ENCODE data around the gene GFRA3. TPM values are rescaled to one million over a fixed set of nuclear protein-coding genes. Genes with fewer than 3 reads are reported as not detected.
A peak's percentile ranks its signal among the peaks of the same experiment; 100 is the strongest.

GFRA3 gene
- total RNA-seq, 1 donor = not detected

DNA sequence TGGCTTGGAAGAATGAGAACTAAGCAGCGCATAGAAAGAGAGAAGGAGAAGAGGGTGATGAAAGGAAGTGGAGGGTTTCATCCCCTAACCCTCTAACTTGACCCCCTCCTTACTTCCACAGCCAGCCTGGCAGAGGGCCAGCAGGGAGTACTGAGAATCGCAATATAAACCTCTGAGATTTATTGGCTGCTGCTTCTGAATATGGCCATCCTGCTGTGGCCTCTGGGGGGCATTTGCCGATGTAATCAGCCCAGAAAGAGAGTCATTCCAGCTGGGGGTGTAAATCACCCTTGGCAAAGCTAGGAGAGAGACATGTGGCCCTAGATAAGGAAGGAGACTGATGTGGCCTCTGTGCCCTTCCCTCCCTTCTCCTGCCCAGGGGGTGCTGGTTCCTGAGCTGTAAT lies 960 bp upstream of the GFRA3 start:
- Histone ChIP-seq H3K9me3 (ENCODE audit: low read depth, low read length) (no peaks in the 10 kb centered on the region), H3K79me2 (ENCODE audit: insufficient read depth, low read length) (no peaks in the 10 kb centered on the region), H3K4me3 (ENCODE audit: insufficient read depth, low read length) (no peak overlapping the region), H3K4me1 (ENCODE audit: insufficient read depth, low read length) (peaks cover 2% of the 10 kb centered on the region), H4K20me1 (ENCODE audit: insufficient read depth, low read length) (no peaks in the 10 kb centered on the region), H3K27me3 (ENCODE audit: insufficient read depth, low read length) (peaks cover 14% of the 10 kb centered on the region), H3K27ac (ENCODE audit: low read depth, low read length) (no peak overlapping the region), H2AFZ (ENCODE audit: low read length) (no peak overlapping the region), H3K36me3 (ENCODE audit: insufficient read depth, low read length) (no peaks in the 10 kb centered on the region), H3K4me2 (ENCODE audit: insufficient read depth, low read length) (no peak overlapping the region)
- no peak for DNase-seq (ENCODE audit: insufficient read length, low spot score, missing footprints)
- no peak for TF ChIP-seq CTCF (IDR thresholded peaks at IDR 0.05; ENCODE audit: extremely low read depth, low read depth, low read length)

GRCh38 chr5:138273834-138274188 lies 610 bp downstream of the GFRA3 start:
- no peaks in the 10 kb centered on the region for H3K79me2 ChIP-seq (ENCODE audit: insufficient read depth, low read length)
- H3K4me1 ChIP-seq (ENCODE audit: insufficient read depth, low read length) = peaks cover 2% of the 10 kb centered on the region
- H3K4me2 ChIP-seq (ENCODE audit: insufficient read depth, low read length) = peak overlapping the region; percentile 70
- TF ChIP-seq CTCF (IDR thresholded peaks at IDR 0.05; ENCODE audit: extremely low read depth, low read depth, low read length) = no peak
- H4K20me1 ChIP-seq (ENCODE audit: insufficient read depth, low read length) = no peaks in the 10 kb centered on the region
- no peak overlapping the region for H2AFZ ChIP-seq (ENCODE audit: low read length)
- no peaks in the 10 kb centered on the region for H3K9me3 ChIP-seq (ENCODE audit: low read depth, low read length)
- no peaks in the 10 kb centered on the region for H3K36me3 ChIP-seq (ENCODE audit: insufficient read depth, low read length)
- peak; percentile 75 for DNase-seq (ENCODE audit: insufficient read length, low spot score, missing footprints)
- H3K27ac ChIP-seq (ENCODE audit: low read depth, low read length) = no peak overlapping the region
- peak overlapping the region; percentile 58 for H3K4me3 ChIP-seq (ENCODE audit: insufficient read depth, low read length)
- H3K27me3 ChIP-seq (ENCODE audit: insufficient read depth, low read length) = peaks cover 14% of the 10 kb centered on the region

- Histone ChIP-seq H3K9me3 (ENCODE audit: low read depth, low read length) (no peaks in the 10 kb centered on the region), H4K20me1 (ENCODE audit: insufficient read depth, low read length) (no peaks in the 10 kb centered on the region), H3K4me1 (ENCODE audit: insufficient read depth, low read length) (peaks cover 2% of the 10 kb centered on the region), H3K79me2 (ENCODE audit: insufficient read depth, low read length) (no peaks in the 10 kb centered on the region), H2AFZ (ENCODE audit: low read length) (no peak overlapping the region), H3K27me3 (ENCODE audit: insufficient read depth, low read length) (peaks cover 14% of the 10 kb centered on the region), H3K4me2 (ENCODE audit: insufficient read depth, low read length) (no peak overlapping the region), H3K27ac (ENCODE audit: low read depth, low read length) (no peak overlapping the region), H3K4me3 (ENCODE audit: insufficient read depth, low read length) (no peak overlapping the region), H3K36me3 (ENCODE audit: insufficient read depth, low read length) (no peaks in the 10 kb centered on the region)
- TF ChIP-seq CTCF (IDR thresholded peaks at IDR 0.05; ENCODE audit: extremely low read depth, low read depth, low read length) = no peak
- no peak for DNase-seq (ENCODE audit: insufficient read length, low spot score, missing footprints)
These were observed 1.7 kb downstream of the GFRA3 start for GRCh38 chr5:138272681-138273080.

DNA sequence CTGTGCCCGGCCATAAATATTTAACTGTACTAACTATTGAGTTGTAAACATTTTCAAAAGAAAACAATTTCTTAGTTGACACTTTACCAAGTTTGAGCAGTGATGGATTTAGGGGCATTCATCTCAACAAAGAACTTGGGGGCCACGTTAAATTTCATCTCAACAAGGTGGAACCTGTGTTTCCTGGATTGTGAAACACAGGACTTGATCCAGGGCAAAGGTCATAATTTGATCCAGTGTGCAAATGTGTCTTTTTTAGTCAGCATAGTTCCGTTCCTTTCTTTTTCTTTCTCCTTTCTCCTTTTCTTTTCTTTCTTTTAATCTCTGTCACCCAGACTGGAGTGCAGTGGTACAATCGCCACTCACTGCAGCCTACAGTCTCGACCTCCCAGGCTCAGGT lies 3.1 kb downstream of the GFRA3 start:
- DNase-seq (ENCODE audit: insufficient read length, low spot score, missing footprints) = no peak
- Histone ChIP-seq H3K9me3 (ENCODE audit: low read depth, low read length) (no peaks in the 10 kb centered on the region), H3K4me1 (ENCODE audit: insufficient read depth, low read length) (peaks cover 2% of the 10 kb centered on the region), H3K4me3 (ENCODE audit: insufficient read depth, low read length) (no peak overlapping the region), H4K20me1 (ENCODE audit: insufficient read depth, low read length) (no peaks in the 10 kb centered on the region), H3K4me2 (ENCODE audit: insufficient read depth, low read length) (no peak overlapping the region), H2AFZ (ENCODE audit: low read length) (no peak overlapping the region), H3K27me3 (ENCODE audit: insufficient read depth, low read length) (peaks cover 14% of the 10 kb centered on the region), H3K79me2 (ENCODE audit: insufficient read depth, low read length) (no peaks in the 10 kb centered on the region), H3K27ac (ENCODE audit: low read depth, low read length) (no peak overlapping the region), H3K36me3 (ENCODE audit: insufficient read depth, low read length) (no peaks in the 10 kb centered on the region)
- TF ChIP-seq CTCF (IDR thresholded peaks at IDR 0.05; ENCODE audit: extremely low read depth, low read depth, low read length) = no peak

All from osteoblast (primary cell).